CD4-positive, alpha-beta T cell treated with Interferon alpha-2 for 1 hour (primary cell): Measurements from ENCODE around the gene TMEM81.

Experiments
- DNase-seq, 2 donors: peaks; one replicate each; pipeline ENCODE4 v3.0.0-alpha.2; 2020 to 2022

The TMEM81 gene

DNA sequence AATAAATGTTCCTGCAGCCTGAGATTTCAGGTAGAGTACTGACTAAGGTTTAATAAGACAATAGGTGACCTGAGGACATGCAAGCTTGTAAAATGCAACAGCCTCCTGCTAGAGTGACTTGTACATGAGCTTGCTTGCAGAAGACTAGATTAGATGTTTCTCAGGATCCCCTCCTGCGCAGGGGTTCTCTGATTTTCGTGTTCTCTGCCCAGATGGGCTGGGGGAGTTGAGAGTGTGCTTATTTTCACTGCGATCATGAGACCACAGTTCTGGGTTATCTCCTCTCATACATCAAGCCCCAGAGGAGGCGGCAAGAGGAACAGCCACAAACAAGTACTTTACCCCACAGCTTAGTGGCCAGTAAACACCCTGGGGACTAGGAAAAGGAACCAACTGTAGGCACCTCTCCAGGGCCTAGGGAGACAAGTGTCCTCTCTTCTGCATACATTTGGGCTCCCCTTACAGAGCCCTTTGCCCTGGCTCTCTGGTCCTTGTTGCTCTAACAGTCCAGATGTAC, 8.0 kb downstream of the TMEM81 start:
- DNase-seq = no peak

DNA sequence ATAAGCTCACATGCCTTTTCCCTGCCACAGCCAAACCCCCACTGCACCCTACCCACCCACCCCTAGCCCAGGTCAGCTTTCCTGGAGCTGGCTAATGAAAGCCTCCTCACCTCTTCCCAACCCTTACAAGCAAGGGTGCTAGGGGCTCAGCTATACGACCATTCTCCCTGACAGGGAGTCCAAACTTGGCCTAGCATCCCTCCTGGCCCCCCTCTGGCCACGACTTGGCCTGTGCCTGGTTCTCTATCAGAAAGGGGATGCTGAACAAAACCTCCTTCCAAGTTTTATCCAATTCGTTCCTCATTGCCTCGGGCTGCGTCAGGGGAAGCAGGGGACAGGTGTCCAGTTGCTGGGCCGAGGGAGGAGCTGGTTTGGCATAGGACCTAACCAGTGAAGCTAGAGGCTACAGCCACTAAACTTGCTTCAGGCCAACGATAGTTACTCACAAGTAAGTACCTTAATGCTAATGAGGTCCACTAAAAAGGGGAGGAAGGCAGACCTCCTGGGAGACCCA, 8.6 kb downstream of the TMEM81 start:
- no peak for DNase-seq

DNA sequence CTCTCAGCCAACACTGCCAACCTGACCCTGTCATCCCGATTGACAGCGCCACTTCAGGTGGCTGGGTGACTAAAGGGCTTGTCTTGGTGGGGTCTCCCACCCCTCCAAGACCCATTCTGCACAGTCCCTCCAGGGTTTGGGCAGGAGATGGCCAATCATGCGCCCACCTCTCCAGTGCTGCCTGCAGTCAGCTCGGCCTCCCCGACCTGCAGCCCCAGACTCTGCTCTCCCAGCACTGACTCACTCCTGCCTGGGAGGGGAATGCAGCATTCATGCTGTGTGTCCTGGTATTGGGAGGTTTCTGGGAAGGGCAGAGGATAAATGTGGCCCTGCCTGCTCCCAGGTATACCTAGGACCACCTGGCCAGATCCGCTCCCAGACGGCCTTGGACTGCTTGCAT, 9.7 kb downstream of the TMEM81 start:
- DNase-seq = no peak

DNA sequence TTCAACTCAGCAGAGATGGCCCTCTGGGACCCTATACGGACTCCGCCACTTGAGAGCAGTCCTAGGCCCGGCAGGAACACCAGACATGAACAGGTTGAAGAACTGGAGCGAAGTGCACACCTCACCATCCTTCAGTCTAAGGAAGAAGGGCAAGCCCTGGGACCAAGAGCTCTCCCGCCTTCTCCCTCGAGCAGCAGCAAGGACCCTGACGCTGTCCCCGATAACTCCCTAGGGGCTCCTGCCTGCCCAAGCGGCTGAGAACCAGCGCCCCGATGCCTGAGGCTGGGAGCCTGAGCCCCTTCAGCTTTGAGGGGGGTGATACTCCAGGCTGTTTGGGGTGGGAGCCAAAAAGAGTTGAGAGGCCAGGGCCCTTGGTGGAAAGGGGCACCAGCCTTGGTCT, 10.2 kb downstream of the TMEM81 start:
- DNase-seq = no peak

DNA sequence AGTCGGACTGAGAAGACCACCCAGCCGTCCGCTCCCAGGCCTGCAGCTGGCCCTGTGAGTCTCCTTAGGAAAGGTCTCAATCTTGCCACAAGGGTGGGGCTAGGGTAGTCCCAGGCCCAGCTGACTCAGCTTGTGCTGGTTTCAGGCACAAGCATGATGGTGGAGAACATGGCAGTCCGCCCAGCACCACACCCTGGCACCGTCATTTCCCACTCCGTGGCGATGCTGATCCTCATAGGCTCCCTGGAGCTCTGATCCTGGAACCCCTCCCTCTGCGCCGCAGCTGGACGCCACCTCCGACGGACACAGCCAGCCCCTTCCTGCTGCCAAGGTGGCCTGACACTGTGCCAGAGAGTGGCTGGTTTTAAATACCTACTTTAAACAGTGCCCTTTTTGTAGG, 10.7 kb downstream of the TMEM81 start:
- no peak for DNase-seq

DNA sequence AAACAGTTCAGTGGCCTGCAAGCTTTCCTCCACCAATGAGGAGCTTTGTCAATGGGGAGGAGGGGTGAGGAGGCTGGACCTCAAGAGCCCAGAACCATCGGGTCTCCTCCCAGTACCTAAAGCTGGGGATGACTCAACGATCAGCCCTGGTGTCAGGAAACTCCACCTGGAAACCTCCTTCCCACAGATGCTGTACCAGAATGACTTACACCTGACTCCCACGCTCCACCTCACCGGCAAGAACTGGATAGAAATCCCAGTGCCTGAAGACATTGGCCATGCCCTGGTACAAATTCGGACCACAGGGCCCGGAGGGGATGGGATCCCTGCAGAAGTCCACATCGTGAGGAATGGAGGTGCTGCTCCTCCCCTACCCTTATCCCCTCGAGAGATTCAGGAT, 11.4 kb downstream of the TMEM81 start:
- no peak for DNase-seq

DNA sequence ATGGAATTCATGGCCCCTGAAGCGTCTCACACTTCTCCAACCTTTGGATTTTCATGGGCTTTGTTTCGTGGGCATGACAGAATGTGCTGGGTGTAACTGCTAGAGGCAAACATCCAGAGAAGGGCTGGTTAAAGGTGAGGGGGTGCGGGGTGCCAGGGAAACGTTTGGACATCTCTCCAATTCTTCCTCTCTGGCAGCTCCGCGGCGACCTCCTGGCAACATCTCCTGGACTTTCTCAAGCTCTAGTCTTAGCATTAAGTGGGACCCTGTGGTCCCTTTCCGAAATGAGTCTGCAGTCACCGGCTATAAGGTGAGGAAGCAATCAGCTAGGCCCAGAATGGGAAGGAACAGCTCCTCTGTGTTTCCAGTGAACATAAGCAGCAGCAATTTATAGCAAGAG, 12.0 kb downstream of the TMEM81 start:
- DNase-seq = no peak

DNA sequence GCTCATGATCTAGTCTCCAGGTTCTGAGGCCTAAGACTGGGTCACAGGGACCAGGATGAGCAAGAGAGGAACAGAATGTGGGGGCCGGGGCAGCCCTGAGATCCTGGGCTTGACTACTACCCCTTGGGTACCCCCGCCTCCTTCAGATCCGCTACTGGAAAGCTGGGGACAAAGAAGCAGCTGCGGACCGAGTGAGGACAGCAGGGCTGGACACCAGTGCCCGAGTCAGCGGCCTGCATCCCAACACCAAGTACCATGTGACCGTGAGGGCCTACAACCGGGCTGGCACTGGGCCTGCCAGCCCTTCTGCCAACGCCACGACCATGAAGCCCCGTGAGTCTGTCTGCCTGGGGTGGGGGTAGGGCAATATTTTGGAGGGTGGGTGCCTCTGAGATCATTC, 12.5 kb downstream of the TMEM81 start:
- DNase-seq = no peak

DNA sequence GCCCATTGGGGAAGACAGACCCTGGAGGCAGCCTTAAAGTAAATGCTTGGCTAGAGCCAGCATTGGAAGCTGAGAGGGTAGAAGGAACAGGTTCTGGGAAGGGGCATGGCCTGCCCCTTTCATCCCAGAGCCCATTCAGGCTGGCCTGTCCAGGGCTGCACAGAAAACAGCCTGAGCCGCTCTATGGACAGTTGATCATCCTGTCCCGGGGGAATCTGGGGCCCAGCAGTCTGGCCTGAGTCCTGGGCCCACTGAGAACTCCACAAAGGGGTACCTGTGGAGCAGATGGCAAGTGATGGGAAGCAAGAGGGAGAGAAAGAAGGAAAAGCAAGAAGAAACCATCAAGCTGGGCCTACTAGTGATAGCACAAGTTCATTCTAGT, 13.2 kb downstream of the TMEM81 start:
- DNase-seq = no peak

DNA sequence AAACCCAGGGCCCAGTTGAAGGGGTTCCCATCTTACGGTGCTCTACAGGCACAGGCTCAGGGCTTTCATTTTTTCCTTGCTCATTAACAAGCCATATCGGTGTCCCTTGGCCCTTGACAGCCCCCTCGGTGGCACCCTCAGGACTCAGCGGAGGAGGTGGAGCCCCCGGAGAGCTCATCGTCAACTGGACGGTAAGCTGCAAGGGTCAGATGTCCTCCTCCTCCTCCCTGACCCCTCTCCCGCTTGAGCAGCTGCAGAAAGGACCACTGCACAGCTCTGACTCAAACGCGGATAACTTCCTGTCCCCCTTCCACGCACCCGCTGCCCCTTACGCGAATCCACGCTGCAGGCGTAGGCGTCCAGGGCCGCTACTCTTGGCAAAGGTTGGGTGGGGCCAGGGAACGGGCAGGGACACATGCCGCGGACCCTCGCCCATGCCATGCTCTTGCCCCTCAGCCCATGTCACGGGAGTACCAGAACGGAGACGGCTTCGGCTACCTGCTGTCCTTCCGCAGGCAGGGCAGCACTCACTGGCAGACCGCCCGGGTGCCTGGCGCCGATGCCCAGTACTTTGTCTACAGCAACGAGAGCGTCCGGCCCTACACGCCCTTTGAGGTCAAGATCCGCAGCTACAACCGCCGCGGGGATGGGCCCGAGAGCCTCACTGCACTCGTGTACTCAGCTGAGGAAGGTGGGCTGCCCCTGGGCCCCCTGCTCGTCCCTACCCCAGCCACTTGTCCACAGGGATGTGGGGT, 14.7 kb downstream of the TMEM81 start:
- no peak for DNase-seq

DNA sequence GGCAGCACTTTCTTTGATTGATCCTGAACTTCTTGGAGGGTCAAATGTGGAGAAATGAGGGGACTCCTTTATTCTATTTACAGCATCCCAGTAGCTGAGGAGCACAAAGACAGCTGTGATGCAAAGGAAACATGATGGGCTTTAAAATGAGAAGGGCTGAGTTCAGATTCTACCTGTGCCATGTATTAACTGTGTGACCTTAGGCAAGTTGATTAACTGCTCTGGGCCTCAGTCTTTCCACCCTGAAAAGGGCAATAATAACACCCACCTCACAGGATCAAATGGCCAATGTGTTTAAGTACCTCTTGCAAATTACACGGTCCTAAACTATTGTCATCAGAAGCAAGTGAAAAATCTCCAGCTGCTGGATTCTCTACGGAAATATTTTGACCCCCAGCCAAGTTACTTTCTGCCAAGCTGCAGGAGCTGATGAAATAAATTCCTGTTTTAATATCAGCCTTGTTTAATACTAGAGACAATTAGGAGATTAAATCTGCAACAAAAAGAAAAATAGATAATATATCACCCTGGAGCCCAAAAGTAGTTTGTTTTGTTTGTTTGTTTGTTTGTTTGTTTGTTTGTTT, 15.7 kb downstream of the TMEM81 start:
- no peak for DNase-seq

DNA sequence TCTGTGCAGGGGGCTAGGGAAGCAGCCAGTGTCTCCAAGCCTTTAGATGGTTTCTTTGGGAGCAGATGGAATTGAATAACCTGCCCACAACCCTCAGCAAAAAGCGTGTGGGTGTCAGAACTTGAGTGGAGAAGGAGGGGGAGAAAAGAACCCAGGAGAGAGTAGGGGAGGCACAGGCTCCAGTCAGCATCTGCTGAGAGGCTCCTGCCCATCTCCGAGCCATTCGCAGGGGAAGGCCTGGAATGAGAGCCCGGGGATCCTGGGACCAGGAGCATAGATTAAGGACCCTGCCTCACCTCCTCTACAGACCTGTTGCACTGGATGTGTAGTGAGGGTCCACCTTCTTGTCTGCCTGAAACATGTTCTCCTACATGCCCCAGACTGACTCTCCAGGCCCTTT, 16.3 kb downstream of the TMEM81 start:
- DNase-seq = no peak

DNA sequence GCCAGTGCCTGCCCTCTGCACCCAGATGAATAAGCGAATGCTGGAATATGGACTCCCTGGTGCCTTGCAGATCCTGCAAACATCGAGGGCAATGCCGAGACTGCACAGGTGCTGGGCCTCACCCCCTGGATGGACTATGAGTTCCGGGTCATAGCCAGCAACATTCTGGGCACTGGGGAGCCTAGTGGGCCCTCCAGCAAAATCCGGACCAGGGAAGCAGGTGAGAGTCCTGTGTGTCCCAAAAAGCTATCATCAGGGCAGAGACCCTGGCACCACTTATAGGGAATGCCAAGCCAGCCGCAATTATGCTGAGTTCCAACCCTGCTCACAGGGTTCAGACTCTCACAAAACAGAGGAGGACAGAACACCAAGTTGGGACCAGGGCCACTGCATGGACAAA, 17.2 kb downstream of the TMEM81 start:
- no peak for DNase-seq

DNA sequence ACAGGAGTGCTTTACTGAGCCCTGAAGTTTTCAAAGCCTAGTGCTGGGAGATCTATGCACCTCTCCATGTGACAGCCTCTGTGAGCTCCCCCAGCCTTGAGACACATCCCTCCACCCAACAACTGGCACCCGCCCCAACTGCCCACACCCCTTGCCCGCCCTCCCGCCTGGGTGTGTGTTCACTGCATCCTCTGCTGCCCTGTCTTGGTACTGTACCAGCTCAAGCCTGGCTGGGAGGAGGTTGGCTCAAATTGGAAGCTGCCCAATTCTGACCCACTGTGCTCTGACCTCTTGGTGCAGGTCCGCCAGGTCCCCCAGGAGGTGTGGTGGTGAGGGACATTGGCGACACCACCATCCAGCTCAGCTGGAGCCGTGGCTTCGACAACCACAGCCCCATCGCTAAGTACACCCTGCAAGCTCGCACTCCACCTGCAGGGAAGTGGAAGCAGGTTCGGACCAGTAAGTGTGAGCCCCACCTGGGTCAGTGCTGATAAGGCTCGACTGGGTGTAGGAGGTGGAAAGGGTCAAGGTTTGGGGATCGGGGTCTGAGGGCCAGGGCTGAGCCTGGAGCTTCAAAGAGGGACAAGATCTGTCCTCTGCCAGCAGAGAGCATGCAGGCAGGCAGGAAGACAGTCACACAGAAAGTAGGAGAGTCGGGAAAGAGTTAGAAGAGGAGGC, 18.0 kb downstream of the TMEM81 start:
- no peak for DNase-seq

DNA sequence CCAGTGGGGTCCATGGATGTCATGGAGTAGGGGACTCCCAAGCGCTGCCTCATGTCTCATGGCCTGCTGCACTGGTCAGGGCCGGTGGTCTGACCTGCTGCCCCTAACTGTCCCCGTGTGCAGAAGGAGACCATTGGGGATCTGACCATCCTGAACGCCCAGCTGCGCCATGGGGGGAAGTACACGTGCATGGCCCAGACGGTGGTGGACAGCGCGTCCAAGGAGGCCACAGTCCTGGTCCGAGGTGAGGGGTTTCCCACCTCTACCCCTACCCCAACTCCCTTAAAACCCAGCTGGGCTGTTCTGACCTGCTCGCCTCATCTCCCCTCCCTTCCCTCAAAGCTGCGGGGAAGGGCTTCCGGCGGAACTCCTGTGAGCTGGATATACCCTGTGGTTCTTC, 18.6 kb downstream of the TMEM81 start:
- DNase-seq = no peak

DNA sequence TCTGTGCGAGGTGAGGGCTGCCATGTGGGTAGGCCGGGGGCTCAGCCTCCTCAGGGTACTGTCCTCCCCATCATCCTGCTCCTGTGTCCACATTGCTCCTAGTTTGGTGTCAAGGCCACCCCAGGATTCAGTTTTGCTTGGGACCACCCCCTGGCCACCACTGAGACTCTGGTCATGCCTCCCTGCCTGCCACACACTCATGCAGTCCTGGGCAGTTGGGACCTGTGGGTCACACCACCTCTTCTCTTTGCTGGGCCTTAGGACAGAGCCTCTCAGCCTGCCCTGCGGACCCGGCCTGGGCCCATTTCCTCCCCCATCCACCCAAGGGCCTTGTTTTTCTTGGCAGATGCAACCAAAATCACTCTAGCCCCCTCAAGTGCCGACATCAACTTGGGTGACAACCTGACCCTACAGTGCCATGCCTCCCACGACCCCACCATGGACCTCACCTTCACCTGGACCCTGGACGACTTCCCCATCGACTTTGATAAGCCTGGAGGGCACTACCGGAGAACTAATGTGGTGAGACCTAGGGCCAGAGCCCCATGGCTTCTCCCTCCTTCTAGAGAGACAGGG, 19.4 kb downstream of the TMEM81 start:
- no peak for DNase-seq

DNA sequence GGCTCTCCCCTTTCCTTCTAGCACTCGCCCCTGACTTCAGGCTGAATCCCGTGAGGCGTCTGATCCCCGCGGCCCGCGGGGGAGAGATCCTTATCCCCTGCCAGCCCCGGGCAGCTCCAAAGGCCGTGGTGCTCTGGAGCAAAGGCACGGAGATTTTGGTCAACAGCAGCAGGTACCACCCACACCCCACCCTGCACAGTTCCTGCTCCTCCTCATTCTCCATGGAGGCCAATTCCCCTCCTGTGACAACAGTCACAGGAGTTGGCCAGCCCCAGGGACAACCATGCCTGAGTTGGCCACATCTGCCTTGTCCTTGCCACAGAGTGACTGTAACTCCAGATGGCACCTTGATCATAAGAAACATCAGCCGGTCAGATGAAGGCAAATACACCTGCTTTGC, 20.0 kb downstream of the TMEM81 start:
- DNase-seq = no peak

DNA sequence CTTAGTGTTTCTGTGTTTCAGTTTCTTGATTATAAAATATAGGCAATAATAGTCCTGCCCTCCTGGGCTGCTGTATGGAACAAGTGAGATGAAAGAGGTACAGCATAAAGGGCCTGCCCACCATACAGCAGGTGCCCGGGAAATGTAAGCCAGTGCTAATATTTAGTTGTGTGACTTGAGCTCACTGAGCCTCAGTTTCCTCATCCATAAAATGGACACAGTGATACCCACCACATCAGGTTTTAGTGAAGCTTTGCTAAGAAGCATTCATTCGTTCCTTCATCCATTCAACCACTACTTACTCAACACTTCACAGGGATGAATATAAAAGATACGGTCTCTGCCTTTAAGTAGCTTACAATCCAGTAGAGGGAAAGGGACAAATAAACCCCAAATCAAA, 21.4 kb downstream of the TMEM81 start:
- no peak for DNase-seq

DNA sequence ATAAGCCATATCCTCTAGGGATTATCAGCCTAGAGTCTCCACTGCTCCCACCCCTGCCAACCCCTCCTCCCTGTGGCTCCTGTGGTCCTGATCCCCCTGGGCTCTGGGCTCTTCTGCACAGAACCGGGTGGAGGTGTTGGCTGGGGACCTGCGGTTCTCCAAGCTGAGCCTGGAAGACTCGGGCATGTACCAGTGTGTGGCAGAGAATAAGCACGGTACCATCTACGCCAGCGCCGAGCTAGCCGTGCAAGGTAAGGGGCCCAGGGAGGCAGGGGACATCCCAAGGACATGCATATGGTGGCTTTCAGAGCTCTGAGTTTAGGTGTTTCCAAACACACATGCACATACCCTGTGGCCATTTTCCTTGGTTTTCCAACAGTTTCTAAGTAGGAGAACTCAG, 21.9 kb downstream of the TMEM81 start:
- DNase-seq = no peak

DNA sequence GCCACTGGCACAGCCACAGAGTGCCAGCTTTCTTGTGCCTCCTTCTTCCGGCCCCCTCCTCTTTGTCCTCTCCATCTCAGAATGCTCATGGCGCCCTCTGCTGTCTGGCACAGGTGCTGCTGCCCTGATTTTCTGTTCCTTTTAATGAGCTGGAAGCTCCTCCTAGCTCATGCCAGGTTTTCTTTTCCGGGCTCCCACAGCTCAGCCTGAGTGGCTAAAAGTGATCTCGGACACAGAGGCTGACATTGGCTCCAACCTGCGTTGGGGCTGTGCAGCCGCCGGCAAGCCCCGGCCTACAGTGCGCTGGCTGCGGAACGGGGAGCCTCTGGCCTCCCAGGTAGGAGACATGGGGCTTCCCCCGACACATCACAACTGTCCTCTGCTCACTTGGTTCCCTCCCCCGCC, 22.6 kb downstream of the TMEM81 start:
- DNase-seq = peak; percentile 62 to 65

DNA sequence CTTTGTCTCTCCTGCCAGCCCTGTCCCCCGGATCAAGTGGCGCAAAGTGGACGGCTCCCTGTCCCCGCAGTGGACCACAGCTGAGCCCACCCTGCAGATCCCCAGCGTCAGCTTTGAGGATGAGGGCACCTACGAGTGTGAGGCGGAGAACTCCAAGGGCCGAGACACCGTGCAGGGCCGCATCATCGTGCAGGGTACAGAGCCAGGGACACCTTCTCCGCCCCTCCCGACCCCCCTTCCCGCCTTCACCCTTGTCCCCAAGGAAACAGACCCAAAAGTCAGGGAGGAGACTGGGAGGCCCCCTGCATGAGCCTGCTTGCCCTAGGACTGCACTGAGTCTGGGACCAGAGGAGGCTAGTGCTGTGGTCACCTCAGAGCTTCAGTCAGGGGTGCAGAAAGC, 23.0 kb downstream of the TMEM81 start:
- no peak for DNase-seq

DNA sequence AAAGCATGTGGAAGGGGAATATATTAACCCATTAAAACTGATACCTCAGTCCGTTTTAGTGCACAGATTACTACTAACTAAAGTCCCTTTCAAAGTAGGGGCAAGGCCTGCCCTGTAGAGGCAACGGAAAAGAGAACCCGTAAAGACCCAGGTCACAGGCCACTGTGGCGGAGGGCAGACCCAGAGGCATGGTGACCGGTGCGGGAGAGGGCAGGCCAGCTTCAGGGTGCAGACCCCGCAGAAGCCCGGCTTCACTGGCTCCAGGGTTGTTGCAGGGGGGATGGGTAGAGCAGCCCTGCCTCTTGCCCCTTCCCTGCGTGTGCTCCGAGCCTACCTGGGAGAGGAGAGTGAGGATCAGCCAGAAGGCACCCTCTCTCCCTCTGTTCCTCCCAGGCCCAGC, 23.5 kb downstream of the TMEM81 start:
- DNase-seq = no peak

DNA sequence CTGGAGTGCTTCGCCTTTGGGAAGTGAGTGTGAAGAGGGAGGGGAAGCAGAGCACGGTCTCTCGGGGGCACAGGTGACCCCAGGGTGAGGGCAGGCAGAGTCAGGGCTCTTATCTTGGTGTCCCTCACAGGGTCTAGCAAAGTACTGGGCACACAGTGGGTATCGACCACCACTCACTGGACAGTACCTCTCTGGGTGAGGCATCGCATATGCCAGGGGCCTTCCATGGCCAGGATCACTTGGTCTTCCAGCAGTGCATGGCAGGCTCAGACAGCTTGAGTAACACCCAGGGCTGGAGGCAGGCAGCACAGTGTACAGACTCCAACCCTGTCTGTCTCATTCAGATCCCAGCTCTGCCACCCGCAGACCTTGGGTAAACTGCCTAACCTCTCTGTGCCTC, 24.6 kb downstream of the TMEM81 start:
- no peak for DNase-seq

DNA sequence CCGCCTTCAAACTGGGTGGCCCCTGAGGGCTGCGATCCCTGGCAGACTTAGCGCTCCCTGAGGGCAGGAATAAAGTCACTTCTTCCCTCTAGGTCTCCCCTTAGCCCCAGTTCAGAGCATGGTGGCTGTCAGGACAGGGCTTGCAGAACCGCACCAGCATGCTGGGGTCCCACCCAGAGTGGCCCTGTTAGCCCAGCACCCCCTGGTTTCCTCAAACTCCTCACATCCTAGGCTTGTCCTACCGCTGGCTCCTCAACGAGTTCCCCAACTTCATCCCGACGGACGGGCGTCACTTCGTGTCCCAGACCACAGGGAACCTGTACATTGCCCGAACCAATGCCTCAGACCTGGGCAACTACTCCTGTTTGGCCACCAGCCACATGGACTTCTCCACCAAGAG, 25.4 kb downstream of the TMEM81 start:
- no peak for DNase-seq
